Astrocyte (in vitro differentiated cells and primary cell): ENCODE measurements around the gene ELAPOR2. TPM values are rescaled to one million over a fixed set of nuclear protein-coding genes. Genes with fewer than 3 reads are reported as not detected.

Experiments used
- DNase-seq: peaks from one replicate; pipeline ENCODE4 v3.0.0-alpha.2; 2010; ENCODE audit warnings: low read depth
- FAIRE-seq: peaks from 2 replicates; lab custom pipeline; 2011; peaks lifted over from hg19 to GRCh38; lab: Jason Lieb, UNC
- H2AFZ ChIP-seq: 2 replicates; pipeline ENCODE4 v1.6.0; 2012; ENCODE audit warnings: low read depth, low read length, inconsistent platforms
- H3K27ac ChIP-seq: 2 replicates; pipeline ENCODE4 v1.5.1; 2011; ENCODE audit warnings: low read depth, low read length, inconsistent platforms
- H3K27me3 ChIP-seq: 2 replicates; pipeline ENCODE4 v1.6.0; 2011; ENCODE audit warnings: low read length, inconsistent platforms; ENCODE audit not compliant: insufficient read depth
- H3K36me3 ChIP-seq: 2 replicates; pipeline ENCODE4 v1.5.1; 2011; ENCODE audit warnings: low read length, inconsistent platforms; ENCODE audit not compliant: insufficient read depth
- H3K4me1 ChIP-seq: 2 replicates; pipeline ENCODE4 v1.5.1; 2011; ENCODE audit warnings: low read length, inconsistent platforms; ENCODE audit not compliant: insufficient read depth
- H3K4me2 ChIP-seq: 2 replicates; pipeline ENCODE4 v1.6.0; 2012; ENCODE audit warnings: low read length, inconsistent platforms
- H3K4me3 ChIP-seq: 2 replicates; pipeline ENCODE4 v1.5.1; 2011; ENCODE audit warnings: low read depth, mild to moderate bottlenecking, low read length, inconsistent platforms; ENCODE audit not compliant: insufficient read depth
- H3K79me2 ChIP-seq: 2 replicates; pipeline ENCODE4 v1.6.0; 2012; ENCODE audit warnings: mild to moderate bottlenecking, low read length, inconsistent platforms; ENCODE audit not compliant: insufficient read depth
- H3K9ac ChIP-seq: 2 replicates; pipeline ENCODE4 v1.6.0; 2012; ENCODE audit warnings: mild to moderate bottlenecking, low read length, inconsistent platforms
- H3K9me3 ChIP-seq: 2 replicates; pipeline ENCODE4 v1.5.1; 2012; ENCODE audit warnings: low read depth, mild to moderate bottlenecking, low read length, inconsistent platforms; ENCODE audit not compliant: insufficient read depth
- H4K20me1 ChIP-seq: 2 replicates; pipeline ENCODE4 v1.6.0; 2012; ENCODE audit warnings: low read length, inconsistent platforms; ENCODE audit not compliant: insufficient read depth
- H3K27ac Mint-ChIP-seq: one replicate; pipeline ENCODE4 v1.8.0; 2021; ENCODE audit warnings: mild to moderate bottlenecking, mixed read lengths; ENCODE audit not compliant: unreplicated experiment
- H3K27me3 Mint-ChIP-seq: one replicate; pipeline ENCODE4 v1.8.0; 2021; ENCODE audit warnings: low read depth, mixed read lengths; ENCODE audit not compliant: unreplicated experiment
- H3K36me3 Mint-ChIP-seq: one replicate; pipeline ENCODE4 v1.8.0; 2021; ENCODE audit warnings: low read depth, mixed read lengths; ENCODE audit not compliant: unreplicated experiment
- H3K4me1 Mint-ChIP-seq: one replicate; pipeline ENCODE4 v1.8.0; 2021; ENCODE audit warnings: low read depth, mixed read lengths; ENCODE audit not compliant: unreplicated experiment
- H3K4me3 Mint-ChIP-seq: one replicate; pipeline ENCODE4 v1.8.0; 2021; ENCODE audit warnings: mild to moderate bottlenecking, moderate library complexity, mixed read lengths; ENCODE audit not compliant: unreplicated experiment
- H3K9me3 Mint-ChIP-seq: one replicate; pipeline ENCODE4 v1.8.0; 2021; ENCODE audit warnings: mild to moderate bottlenecking, mixed read lengths; ENCODE audit not compliant: unreplicated experiment
- CTCF ChIP-seq: IDR thresholded peaks from 2 replicates; pipeline ENCODE4 v1.5.1; 2011; ENCODE audit warnings: low read depth, mild to moderate bottlenecking, inconsistent platforms, low read length, moderate library complexity; ENCODE audit not compliant: insufficient read depth
- EZH2 ChIP-seq: IDR thresholded peaks from 2 replicates; pipeline ENCODE4 v1.6.1; 2012; ENCODE audit warnings: mild to moderate bottlenecking, low read length, inconsistent platforms; ENCODE audit not compliant: insufficient read depth
- total RNA-seq: library from RNA; stranded (reverse); gene quantifications from 2 replicates; pipeline ENCODE4 v1.2.1, GENCODE V29; 2021

ELAPOR2 gene
- total RNA-seq, 1 donor from 2014 or later: 23.9 TPM

GRCh38 chr7:87057210-87057609 lies 2.2 kb downstream of the ELAPOR2 start:
- H3K36me3 Mint-ChIP-seq: no peaks in the 10 kb centered on the region
- Histone ChIP-seq H3K4me1 (peaks cover 4% of the 10 kb centered on the region), H3K27me3 (peaks cover 3% of the 10 kb centered on the region), H3K27ac (no peak overlapping the region), H3K79me2 (no peaks in the 10 kb centered on the region), H3K4me2 (no peak overlapping the region), H3K9ac (no peak overlapping the region), H4K20me1 (no peaks in the 10 kb centered on the region), H2AFZ (no peak overlapping the region), H3K9me3 (no peaks in the 10 kb centered on the region), H3K4me3 (no peak overlapping the region), H3K36me3 (no peaks in the 10 kb centered on the region)
- H3K9me3 Mint-ChIP-seq: no peaks in the 10 kb centered on the region
- H3K27ac Mint-ChIP-seq: no peak overlapping the region
- TF ChIP-seq CTCF: no peak
- no peak for TF ChIP-seq EZH2
- no peaks in the 10 kb centered on the region for H3K27me3 Mint-ChIP-seq
- FAIRE-seq (no peak), DNase-seq (no peak)
- H3K4me1 Mint-ChIP-seq: peaks cover 9% of the 10 kb centered on the region
- no peak overlapping the region for H3K4me3 Mint-ChIP-seq

- Histone ChIP-seq H3K9me3 (no peaks in the 10 kb centered on the region), H3K4me2 (no peak overlapping the region), H3K27ac (no peak overlapping the region), H3K36me3 (no peaks in the 10 kb centered on the region), H3K79me2 (no peaks in the 10 kb centered on the region), H4K20me1 (no peaks in the 10 kb centered on the region), H3K9ac (no peak overlapping the region), H3K27me3 (peaks cover 3% of the 10 kb centered on the region), H2AFZ (no peak overlapping the region), H3K4me1 (peaks cover 4% of the 10 kb centered on the region), H3K4me3 (no peak overlapping the region)
- peak overlapping the region; percentile 15 for H3K27ac Mint-ChIP-seq
- DNase-seq: no peak
- FAIRE-seq: no peak
- peaks cover 9% of the 10 kb centered on the region for H3K4me1 Mint-ChIP-seq
- TF ChIP-seq EZH2 (no peak), CTCF (no peak)
- no peaks in the 10 kb centered on the region for H3K36me3 Mint-ChIP-seq
- no peaks in the 10 kb centered on the region for H3K9me3 Mint-ChIP-seq
- H3K27me3 Mint-ChIP-seq: no peaks in the 10 kb centered on the region
- no peak overlapping the region for H3K4me3 Mint-ChIP-seq
Measured at GRCh38 chr7:87056346-87056745, 3.1 kb downstream of the ELAPOR2 start.

GRCh38 chr7:87048839-87049238 lies 10.6 kb downstream of the ELAPOR2 start:
- no peaks in the 10 kb centered on the region for H3K79me2 ChIP-seq
- Mint-ChIP-seq H3K9me3 (peaks cover 1% of the 10 kb centered on the region), H3K36me3 (peaks cover 1% of the 10 kb centered on the region), H3K4me3 (no peak overlapping the region), H3K27ac (no peak overlapping the region), H3K27me3 (no peaks in the 10 kb centered on the region), H3K4me1 (no peaks in the 10 kb centered on the region)
- H4K20me1 ChIP-seq: no peaks in the 10 kb centered on the region
- H3K27me3 ChIP-seq: no peaks in the 10 kb centered on the region
- DNase-seq (no peak), FAIRE-seq (no peak)
- no peak overlapping the region for H2AFZ ChIP-seq
- no peak overlapping the region for H3K27ac ChIP-seq
- no peak overlapping the region for H3K4me3 ChIP-seq
- no peaks in the 10 kb centered on the region for H3K9me3 ChIP-seq
- no peak overlapping the region for H3K9ac ChIP-seq
- H3K4me1 ChIP-seq: no peaks in the 10 kb centered on the region
- TF ChIP-seq CTCF: no peak
- TF ChIP-seq EZH2: no peak
- H3K4me2 ChIP-seq: no peak overlapping the region
- no peaks in the 10 kb centered on the region for H3K36me3 ChIP-seq
